ES-I3 (cell line): Measurements from ENCODE around the gene RNF150.

ENCODE experiments used
- H3K36me3 ChIP-seq: 2 replicates; pipeline ENCODE4 v1.6.1; 2013; ENCODE audit warnings: mild to moderate bottlenecking, low read length, control low read depth, moderate library complexity; ENCODE audit not compliant: insufficient read depth
- H3K4me1 ChIP-seq: 2 replicates; pipeline ENCODE4 v1.6.1; 2013; ENCODE audit warnings: mild to moderate bottlenecking, control low read depth, low read length; ENCODE audit not compliant: insufficient read depth
- H3K9ac ChIP-seq: 2 replicates; pipeline ENCODE4 v1.6.1; 2013; ENCODE audit warnings: low read depth, mild to moderate bottlenecking, low read length, moderate library complexity
- H3K9me3 ChIP-seq: 2 replicates; pipeline ENCODE4 v1.6.1; 2013; ENCODE audit warnings: mild to moderate bottlenecking, low read length, moderate library complexity; ENCODE audit not compliant: control insufficient read depth, insufficient read depth

RNF150 gene

DNA sequence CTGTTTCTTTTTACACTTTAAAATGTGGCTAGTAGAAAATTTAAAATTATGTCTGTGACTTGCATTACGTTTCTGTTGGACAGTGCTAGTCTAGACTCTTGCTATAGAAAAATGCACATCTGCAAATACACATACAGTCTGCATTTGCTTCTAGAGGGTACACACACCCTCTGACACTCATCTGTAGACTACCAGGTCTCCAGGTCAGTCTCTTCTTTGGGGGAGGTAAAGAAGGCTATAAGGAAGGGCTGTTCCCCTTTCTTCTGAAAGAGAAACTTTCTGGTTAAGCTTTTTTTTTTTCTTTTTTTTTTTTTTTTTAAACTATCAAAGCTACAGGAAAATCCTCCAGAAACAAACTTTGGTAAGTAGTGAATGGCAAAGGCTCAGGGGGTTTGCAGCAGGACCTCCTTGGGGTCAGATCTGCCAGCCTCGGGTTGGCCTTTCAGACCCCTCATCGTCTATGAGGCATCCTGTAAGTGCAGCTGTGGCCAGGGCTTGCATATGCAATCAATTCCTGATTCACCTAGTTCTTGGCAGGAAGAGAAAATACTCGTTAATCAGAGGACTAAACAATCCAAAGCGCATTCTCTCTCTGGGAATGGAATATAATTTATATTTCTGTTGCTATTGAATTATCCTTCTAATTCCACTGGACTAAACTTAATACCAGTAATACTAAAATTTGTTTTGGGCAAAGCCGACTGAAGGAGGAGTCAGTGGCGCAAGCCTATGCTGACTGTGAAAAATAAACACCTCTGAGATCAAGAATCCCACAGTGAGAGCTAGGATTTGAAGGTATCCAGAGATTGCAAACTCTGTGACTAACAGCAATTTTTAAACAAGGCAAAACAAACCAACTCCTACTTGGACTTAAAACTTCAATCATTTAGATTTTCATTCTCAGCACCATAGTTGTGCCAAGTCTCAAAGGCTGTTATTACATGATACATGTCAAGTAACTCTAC is 267.7 kb downstream of the RNF150 start:
- Histone ChIP-seq H3K36me3 (no peaks in the 10 kb centered on the region), H3K4me1 (no peaks in the 10 kb centered on the region), H3K9ac (no peak overlapping the region), H3K9me3 (no peaks in the 10 kb centered on the region)

DNA sequence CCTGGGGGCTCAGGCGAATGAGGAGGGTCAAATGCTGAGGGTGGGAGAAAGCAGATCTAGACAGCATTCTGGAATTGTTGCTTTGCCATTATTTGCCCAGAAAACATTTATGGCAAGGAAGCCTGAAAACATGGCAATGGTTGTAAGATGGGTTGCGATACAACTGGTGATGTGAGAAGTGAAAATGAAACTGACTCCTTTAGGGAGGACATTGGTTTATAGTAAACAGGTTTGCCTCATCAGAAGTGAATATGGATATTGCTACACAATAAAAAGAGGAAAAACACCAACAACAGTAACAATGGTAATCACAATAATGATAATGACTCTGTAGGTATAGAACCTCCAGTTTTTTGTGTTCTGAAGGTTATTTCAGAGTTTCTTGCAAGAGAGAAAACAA is 270.1 kb downstream of the RNF150 start:
- Histone ChIP-seq H3K36me3 (no peaks in the 10 kb centered on the region), H3K9me3 (no peaks in the 10 kb centered on the region), H3K4me1 (no peaks in the 10 kb centered on the region), H3K9ac (no peak overlapping the region)

DNA sequence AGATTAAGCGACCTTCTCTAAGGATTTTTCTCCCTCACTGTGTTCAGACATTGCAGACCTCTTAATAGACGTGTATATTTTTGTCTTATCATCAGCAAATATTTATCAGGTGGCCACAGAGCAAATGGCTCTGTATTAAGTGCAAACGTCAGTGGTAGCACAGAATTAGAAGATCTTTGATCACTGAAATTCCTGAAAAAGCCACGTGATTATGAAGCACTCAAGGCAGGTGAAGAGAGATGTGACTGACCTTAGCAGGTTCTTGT is 271.2 kb downstream of the RNF150 start:
- no peaks in the 10 kb centered on the region for H3K9me3 ChIP-seq
- no peaks in the 10 kb centered on the region for H3K36me3 ChIP-seq
- no peak overlapping the region for H3K9ac ChIP-seq
- peaks cover 2% of the 10 kb centered on the region; the same call in 1 of the 2 replicates for H3K4me1 ChIP-seq

DNA sequence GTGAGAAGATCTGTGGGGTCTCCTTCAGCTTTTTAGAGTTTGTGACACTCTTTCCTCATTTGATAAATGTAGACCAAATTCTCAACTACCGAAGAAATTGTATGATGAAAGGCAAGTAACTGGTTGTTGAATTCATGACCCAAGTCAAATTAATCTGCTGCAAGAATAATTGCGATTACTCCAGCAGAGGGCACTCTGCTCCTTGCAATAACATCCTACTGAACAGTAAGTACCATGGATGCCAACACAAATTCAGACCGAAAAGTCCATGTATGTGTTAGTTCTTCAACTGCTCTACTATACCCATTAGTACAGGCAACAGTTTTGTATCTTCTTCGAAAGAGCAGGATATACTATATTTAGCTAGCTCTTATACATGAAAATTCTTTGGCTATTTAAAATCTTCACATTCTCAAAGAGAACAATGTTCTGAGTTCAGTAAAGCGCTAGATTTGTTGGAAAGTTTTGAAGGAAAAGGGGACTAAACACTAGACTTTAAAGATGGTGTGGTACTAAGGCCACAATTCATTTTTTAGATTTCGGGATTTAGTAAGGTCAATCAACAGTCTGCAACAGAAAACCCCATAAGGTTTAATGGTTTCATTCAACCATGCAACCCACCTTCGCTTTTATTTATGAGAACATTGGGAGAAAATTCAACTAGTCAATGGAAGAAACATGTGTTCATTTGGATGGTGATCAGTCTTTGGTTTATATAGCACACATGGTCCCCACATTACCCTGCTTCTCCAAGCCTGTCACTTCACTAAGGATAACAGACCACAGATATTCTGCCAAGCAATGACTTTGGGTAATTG is 271.7 kb downstream of the RNF150 start:
- Histone ChIP-seq H3K9ac (no peak overlapping the region), H3K4me1 (peaks cover 7% of the 10 kb centered on the region), H3K9me3 (no peaks in the 10 kb centered on the region), H3K36me3 (no peaks in the 10 kb centered on the region)

DNA sequence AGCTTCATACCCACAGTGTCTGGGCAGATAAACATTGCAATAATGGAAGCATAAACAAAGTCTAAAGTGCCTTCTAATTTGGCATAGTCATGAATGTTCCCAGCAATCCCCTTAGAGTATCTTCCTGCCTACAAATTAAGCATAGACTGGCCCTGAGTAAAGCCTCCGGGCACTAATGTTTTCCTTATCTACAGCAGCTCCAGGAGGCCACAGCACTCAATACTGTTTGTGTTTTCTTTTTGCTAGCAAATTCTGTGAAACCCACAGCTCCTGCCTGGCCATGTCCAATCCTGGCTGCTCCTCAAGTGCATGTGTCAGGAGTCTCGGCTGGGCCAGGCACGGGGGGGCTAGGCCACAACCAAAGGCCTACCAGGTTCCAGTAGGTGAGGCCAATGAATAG is 274.4 kb downstream of the RNF150 start:
- H3K9me3 ChIP-seq = no peaks in the 10 kb centered on the region
- no peaks in the 10 kb centered on the region for H3K36me3 ChIP-seq
- H3K9ac ChIP-seq = no peak overlapping the region
- H3K4me1 ChIP-seq = peaks cover 14% of the 10 kb centered on the region

DNA sequence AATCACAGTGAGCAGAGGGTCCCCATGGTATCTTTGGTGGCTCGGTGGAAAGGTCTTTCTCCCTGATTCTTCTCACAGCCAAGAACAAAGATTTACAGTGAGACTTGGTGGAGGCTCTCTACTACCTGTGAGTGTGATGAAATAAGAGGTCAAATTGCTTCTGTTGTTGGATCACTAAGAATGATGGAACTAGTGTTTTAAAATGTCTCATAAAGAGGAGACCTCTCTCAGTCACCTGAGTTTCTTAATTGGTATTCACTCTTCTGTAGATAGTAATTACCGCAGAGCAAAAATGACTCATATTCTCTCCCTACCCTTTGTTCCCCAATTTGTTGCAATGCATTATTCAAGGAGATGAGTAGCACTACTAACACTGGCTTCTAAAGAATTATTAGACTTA is 276.2 kb downstream of the RNF150 start:
- Histone ChIP-seq H3K36me3 (no peaks in the 10 kb centered on the region), H3K9ac (no peak overlapping the region), H3K4me1 (peaks cover 14% of the 10 kb centered on the region), H3K9me3 (no peaks in the 10 kb centered on the region)

DNA sequence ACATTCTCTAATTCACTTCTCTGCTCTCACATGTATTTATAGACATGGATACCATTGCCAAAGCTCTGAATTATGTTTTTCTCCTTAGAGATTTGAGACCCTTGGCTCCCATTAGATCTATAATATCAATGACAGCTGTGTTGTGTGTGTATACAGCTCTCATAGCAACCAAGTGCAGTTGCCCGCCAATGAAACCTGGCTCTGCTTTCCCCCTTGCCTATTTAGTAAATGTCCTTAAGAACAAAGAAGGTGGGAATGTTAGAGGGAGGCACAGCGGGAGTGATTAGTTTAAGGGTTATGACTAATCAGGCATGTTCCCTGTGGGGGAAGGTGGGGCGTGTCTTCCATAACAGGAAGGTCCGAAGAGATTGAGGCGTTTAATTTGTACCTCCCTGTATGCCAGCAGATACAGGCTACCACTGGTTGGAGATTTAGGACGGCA is 276.6 kb downstream of the RNF150 start:
- H3K9ac ChIP-seq = no peak overlapping the region
- no peaks in the 10 kb centered on the region for H3K9me3 ChIP-seq
- no peaks in the 10 kb centered on the region for H3K36me3 ChIP-seq
- peaks cover 14% of the 10 kb centered on the region for H3K4me1 ChIP-seq

DNA sequence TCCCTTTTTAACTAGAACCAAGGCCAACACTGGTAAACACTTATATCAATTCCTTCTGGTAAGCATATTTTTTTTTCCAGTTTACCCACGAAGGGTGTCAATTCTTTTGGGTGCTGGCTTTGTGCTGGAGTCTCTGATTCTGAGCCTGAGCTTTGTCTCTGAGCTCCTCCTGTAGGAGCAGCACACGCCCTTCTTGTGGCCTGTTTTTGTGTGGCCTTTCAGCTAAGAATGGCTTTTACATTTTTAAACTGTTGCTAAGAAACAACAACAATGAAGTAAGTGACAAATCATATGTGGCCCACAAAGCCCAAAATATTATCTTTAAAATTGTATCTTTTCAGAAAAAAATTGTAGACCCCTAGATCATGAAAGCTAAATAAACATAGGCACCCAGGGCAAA is 279.1 kb downstream of the RNF150 start:
- Histone ChIP-seq H3K4me1 (peaks cover 14% of the 10 kb centered on the region), H3K9ac (no peak overlapping the region), H3K9me3 (no peaks in the 10 kb centered on the region), H3K36me3 (no peaks in the 10 kb centered on the region)

DNA sequence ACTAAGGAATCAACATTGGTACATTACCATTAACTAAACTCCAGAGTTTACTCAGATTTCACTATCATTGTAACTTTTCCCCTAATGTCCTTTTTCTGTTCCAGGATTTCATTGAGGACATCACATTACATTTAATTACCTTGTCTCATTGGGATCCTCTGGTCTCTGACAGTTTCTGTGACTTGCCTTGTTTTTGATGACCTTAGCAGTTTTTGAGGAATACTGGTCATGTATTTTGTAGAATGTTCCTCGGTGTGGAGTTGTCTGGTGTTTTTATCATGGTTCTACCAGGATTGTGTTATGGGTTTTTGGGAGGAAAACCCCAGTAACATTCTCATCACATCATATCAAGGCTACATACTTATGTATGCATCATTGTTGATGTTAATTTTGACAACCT is 281.5 kb downstream of the RNF150 start:
- H3K9ac ChIP-seq = no peak overlapping the region
- no peaks in the 10 kb centered on the region for H3K9me3 ChIP-seq
- no peaks in the 10 kb centered on the region for H3K36me3 ChIP-seq
- peaks cover 10% of the 10 kb centered on the region for H3K4me1 ChIP-seq

DNA sequence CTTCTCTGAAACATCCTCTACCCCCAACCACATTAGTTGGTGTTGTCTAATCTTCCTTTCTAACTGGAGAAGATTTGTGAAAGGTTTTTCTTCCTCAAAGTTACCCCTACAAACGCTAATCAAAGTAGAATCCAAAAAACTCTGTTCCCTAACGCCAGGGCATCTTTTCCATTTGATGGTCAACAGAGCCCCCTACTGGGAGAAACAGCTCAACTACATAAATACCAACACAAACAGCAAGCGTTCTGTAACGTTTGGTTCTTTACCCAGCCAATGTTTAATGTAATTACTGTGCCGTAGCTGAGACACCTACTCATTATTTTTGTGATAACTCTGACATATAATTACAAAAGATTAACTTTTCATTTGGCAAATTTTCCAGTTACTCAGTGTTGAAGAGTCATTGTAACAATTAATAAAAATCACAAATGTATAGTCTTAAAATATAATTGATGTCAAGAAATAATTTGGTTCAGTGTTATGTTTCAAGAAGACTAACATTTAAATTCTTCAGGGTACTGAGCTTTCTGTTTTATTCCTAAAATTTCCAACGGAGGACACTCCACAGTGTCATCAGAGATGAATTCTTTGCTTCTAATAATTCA is 282.1 kb downstream of the RNF150 start:
- Histone ChIP-seq H3K36me3 (no peaks in the 10 kb centered on the region), H3K9me3 (no peaks in the 10 kb centered on the region), H3K9ac (no peak overlapping the region), H3K4me1 (peaks cover 3% of the 10 kb centered on the region; the same call in 1 of the 2 replicates)

DNA sequence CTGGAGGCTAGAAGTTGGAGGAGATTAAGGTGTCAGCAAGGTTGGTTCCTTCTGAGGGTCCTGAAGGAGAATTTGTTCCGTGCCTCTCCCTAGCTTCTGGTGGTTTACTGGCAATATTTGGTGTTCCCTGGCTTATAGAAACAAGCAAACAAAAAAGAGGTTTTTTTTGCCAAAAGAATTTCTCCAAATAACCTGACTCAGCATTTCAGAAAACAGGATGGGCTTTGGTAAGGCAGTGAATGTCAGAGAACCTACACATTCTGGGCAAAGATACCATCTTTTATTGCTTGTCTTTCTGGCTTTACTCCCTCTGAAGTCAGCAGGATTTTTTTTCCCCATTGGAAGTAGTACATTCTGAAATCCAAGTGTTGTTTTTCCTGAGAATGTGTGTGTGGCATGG is 283.7 kb downstream of the RNF150 start:
- H3K36me3 ChIP-seq = no peaks in the 10 kb centered on the region
- H3K4me1 ChIP-seq = no peaks in the 10 kb centered on the region
- H3K9ac ChIP-seq = no peak overlapping the region
- no peaks in the 10 kb centered on the region for H3K9me3 ChIP-seq

DNA sequence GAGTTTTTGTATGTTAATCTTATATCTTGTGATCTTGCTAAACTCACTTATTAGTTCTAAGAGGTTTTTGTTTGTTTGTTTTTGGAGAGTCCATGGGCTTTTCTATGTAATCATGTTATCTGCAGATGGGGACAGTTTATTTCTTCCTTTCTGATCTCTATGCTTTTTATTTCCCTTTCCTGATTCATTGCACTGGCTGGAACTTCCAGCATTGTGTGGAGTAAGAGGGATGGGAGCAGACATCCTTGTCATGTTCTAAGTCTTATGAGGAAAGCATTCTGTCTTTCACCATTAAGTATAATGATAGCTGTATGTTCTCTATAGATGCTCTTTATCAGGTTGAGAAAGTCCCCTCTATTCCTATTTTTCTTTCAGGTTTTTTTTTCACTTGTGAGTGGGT is 286.5 kb downstream of the RNF150 start:
- no peaks in the 10 kb centered on the region for H3K36me3 ChIP-seq
- H3K4me1 ChIP-seq = no peaks in the 10 kb centered on the region
- H3K9ac ChIP-seq = no peak overlapping the region
- H3K9me3 ChIP-seq = no peaks in the 10 kb centered on the region

DNA sequence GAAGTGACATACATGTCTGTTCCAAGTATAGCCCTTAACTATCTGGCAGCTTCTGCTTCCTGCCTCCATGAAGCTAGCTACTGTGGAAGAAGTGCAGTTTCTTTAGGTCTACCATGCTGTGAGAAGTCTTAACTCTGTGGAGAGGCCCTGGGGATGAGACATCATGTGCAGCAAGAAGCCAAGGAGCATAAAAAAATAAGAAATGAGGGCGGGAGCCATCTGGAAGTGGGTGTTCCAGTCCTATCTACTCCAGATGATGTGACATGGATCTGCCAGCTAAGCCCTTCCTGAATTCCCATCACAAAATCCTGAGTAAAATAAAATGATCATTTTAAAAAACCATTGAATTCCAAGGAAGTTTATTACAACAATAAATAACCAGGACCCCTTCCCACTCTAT is 289.2 kb downstream of the RNF150 start:
- Histone ChIP-seq H3K9me3 (no peaks in the 10 kb centered on the region), H3K36me3 (no peaks in the 10 kb centered on the region), H3K9ac (no peak overlapping the region), H3K4me1 (no peaks in the 10 kb centered on the region)

DNA sequence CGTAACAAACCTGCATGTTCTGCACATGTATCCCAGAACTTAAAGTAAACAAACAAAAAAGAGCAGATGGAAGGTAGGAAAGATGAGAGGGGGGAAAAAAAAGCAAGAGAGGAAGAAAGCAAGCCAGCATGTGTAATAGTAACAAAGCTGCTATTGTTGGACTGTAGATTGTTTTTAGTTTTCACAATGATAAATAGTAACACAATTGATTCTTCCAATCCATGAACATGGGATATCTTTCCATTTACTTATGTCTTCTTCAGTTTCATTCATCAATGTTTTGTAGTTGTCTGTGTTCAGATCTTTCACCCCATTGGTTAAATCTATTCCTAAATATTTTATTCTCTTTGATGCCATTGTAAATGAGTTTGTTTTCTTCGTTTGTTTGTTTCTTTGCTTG is 292.1 kb downstream of the RNF150 start:
- no peak overlapping the region for H3K9ac ChIP-seq
- H3K9me3 ChIP-seq = no peaks in the 10 kb centered on the region
- no peaks in the 10 kb centered on the region for H3K4me1 ChIP-seq
- no peaks in the 10 kb centered on the region for H3K36me3 ChIP-seq
